HG03342 (cell line): Measurements from ENCODE around the gene STYXL1.

ENCODE experiments used
- ATAC-seq: cut with Tn5 transposase; IDR thresholded peaks from one replicate; pipeline ENCODE4 v1.9.1; 2021; ENCODE audit warnings: mild to moderate bottlenecking, moderate library complexity; ENCODE audit not compliant: unreplicated experiment

STYXL1 gene

GRCh38 chr7:75961218-75961617 lies 86.6 kb downstream of the STYXL1 start:
- no peak for ATAC-seq

DNA sequence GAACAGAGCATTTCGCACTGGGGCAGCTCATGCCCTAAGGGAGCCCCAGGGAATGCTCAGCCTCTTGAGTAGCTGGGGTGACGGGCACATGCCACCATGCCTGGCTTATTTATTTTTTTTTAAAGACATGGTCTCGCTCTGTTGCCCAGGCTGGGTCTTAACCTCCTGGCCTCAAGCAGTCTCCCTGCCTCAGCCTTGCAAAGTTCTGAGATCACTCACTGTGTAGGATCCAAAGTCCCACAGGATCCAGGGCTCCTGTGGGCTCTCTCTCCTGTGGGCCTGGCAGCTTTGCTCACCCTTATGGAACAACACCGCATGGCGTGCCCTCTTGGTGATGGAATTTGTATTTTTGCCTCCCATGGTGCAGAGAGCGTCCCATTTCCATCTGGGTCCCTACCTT lies 87.4 kb downstream of the STYXL1 start:
- ATAC-seq: no peak

- ATAC-seq: no peak
These were observed 88.8 kb downstream of the STYXL1 start for GRCh38 chr7:75958802-75959543.

DNA sequence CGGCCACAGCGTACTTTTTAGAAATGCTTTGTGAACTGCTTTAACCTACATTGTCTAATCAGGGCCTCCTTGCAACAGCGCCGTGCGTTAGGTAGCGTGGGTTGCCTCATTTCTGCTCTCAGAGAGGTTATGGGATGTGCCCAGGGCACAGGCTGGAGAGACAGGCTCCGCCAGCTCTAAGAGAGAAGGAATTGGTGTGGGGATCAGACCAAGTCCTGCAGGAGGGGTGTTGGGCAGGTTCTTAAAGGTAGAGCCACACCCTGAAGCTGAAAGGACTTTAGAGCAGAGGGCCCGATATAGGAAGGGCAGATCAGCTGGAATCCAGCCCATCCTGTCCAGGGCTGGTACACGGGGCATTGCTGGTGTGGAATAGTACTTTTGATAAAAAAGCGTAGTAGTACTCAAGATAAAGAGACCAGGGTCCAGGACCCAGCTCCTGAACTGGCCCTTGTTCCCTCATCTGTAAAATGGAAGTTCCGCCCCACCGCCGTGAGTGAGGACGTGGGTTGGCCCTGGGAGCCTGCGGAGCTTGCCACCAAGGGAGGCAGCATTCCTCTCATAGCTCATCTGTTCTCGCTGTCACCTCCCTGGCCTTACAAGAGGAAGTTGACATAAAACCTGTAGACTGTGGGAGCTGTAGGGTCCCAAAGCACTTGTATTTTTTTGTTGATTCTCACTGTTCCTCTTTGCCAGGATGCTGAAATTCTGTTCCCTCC lies 90.6 kb downstream of the STYXL1 start:
- no peak for ATAC-seq

- no peak for ATAC-seq
These were observed 92.4 kb downstream of the STYXL1 start for GRCh38 chr7:75955331-75955955.

- ATAC-seq: no peak
These were observed 93.9 kb downstream of the STYXL1 start for GRCh38 chr7:75953931-75954330.

- ATAC-seq: no peak
These were observed 94.4 kb downstream of the STYXL1 start for GRCh38 chr7:75953431-75953830.

DNA sequence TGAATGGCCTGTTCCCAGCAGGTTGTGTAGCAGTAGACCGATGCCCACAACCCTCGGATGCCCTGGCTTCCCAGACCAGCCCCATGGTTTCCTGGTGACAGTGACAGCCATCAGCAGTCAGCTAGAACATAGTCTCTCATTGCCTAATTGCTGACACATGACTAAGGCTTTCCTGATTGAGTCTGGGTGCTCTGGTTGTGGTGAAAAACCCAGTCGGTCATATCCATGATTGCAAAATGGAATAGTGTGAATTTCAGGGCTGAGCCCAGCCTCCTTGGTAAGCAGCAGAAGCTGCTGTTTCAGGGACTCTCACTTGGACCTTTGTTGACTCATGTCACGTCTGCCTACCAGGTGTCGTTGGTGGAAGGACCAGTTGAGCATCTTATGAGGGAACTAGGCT lies 96.3 kb downstream of the STYXL1 start:
- no peak for ATAC-seq

GRCh38 chr7:75950111-75950681 lies 97.6 kb downstream of the STYXL1 start:
- no peak for ATAC-seq

DNA sequence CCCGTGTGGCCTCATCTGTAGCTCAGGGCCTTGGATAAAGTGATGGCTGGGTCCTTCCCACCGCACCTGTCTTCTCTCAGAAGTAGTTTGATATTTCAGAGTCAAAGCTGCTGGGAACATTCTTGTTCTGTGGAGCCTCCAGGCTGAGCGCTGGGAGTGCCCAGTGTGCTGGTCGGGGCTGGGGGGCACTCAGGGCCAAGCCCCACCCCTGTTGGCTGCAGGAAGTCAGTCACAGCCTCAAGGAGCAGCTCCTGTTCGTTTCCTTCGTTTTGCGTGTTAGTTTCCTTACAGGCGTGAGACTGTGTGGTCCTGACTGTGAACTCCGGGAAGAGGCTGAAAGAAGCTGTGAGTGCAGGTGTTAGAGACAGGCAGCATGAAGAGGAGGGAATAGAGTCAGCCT lies 99.6 kb downstream of the STYXL1 start:
- ATAC-seq: no peak
